Measurements from ENCODE around the gene HS3ST2. TPM values are rescaled to one million over a fixed set of nuclear protein-coding genes. Genes with fewer than 3 reads are reported as not detected.

HS3ST2 gene
- total RNA-seq, 2 donors from 2014 or later, result 0.77 to 2.8 TPM

DNA sequence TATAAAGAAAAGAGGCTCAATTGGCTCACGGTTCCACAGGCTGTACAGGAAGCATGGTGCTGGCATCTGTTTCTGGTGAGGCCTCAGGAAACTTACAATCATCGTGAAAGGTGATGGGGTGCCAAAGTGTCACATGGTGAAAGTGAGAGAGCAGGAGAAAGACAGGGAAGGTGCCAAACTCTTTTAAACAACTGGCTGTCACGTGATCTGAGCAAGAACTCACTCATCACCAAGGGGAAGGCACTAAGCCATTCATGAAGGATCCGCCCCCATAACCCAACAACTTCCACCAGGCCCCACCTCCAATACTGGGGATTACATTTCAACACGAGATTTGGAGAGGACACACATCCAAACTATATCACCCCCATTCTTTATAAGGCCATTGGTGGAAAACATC lies 28.4 kb upstream of the HS3ST2 start:
- H3K4me1 ChIP-seq (replicated peaks), result no peaks in the 10 kb centered on the region
- intact Hi-C loops (cut with DNase I), result no loop called here
- TF ChIP-seq POLR2AphosphoS5 (IDR thresholded peaks at IDR 0.05) (no peak), POLR2A (IDR thresholded peaks at IDR 0.05) (no peak)
- TF ChIP-seq, protein P1, sequence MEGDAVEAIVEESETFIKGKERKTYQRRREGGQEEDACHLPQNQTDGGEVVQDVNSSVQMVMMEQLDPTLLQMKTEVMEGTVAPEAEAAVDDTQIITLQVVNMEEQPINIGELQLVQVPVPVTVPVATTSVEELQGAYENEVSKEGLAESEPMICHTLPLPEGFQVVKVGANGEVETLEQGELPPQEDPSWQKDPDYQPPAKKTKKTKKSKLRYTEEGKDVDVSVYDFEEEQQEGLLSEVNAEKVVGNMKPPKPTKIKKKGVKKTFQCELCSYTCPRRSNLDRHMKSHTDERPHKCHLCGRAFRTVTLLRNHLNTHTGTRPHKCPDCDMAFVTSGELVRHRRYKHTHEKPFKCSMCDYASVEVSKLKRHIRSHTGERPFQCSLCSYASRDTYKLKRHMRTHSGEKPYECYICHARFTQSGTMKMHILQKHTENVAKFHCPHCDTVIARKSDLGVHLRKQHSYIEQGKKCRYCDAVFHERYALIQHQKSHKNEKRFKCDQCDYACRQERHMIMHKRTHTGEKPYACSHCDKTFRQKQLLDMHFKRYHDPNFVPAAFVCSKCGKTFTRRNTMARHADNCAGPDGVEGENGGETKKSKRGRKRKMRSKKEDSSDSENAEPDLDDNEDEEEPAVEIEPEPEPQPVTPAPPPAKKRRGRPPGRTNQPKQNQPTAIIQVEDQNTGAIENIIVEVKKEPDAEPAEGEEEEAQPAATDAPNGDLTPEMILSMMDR (IDR thresholded peaks at IDR 0.05), result no peak
- no peak overlapping the region for H3K4me3 ChIP-seq
- H3K36me3 ChIP-seq, result no peaks in the 10 kb centered on the region
- H3K9me3 ChIP-seq, result no peaks in the 10 kb centered on the region
- no peak overlapping the region for H3K27ac ChIP-seq
- no peaks in the 10 kb centered on the region for H3K27me3 ChIP-seq (replicated peaks; ENCODE audit: insufficient read depth)
- 88% methylated on average over 5 of the region's 5 CpGs for WGBS
- no peak for DNase-seq (ENCODE audit: low spot score)

DNA sequence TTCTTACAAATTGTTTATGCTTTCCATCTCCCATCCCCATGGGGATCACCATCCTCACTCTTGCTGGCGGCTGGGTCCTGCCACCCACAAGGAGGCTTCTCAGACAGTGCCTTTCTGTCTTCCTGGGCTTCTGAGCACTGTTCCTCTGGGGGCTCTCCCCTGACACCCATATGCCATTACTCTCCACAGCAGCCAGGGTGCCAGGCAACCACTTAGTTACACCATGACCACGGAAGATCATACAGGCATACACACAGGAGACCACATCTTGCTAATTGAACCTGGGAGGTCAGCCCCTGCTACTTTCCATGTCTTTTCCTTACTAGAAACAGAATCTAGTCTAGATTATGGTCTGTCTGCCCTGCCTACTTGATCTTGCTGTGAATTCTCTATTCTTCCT lies 27.7 kb upstream of the HS3ST2 start:
- Histone ChIP-seq H3K27me3 (replicated peaks; ENCODE audit: insufficient read depth) (no peaks in the 10 kb centered on the region), H3K4me1 (replicated peaks) (no peaks in the 10 kb centered on the region), H3K36me3 (no peaks in the 10 kb centered on the region), H3K27ac (no peak overlapping the region), H3K9me3 (no peaks in the 10 kb centered on the region), H3K4me3 (no peak overlapping the region)
- DNase-seq (ENCODE audit: low spot score), result no peak
- WGBS, result 93% methylated on average over 2 of the region's 2 CpGs
- TF ChIP-seq POLR2AphosphoS5 (IDR thresholded peaks at IDR 0.05) (no peak), POLR2A (IDR thresholded peaks at IDR 0.05) (no peak)
- TF ChIP-seq, protein P1 (IDR thresholded peaks at IDR 0.05), result no peak
- intact Hi-C loops (cut with DNase I), result no loop called here

DNA sequence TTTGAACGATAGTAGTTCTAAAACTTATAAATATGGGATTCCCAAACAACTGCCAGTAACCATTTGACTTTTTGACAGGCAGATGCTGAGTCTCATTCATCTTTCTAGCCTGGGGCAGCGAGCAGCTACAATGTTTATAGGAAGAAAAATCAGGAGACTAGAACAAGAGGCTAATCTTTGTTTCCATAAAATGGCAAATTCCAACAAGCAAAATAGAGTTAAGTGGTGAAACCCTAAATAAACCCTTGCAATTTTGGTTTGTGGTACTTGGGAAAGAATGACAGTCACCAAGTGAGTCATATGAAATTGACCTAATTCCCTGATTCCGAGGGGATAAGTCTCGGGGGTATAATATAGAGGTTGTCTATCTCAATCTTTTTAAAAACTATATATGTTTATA lies 27.3 kb upstream of the HS3ST2 start:
- WGBS, result 81% methylated on average over 4 of the region's 4 CpGs

DNA sequence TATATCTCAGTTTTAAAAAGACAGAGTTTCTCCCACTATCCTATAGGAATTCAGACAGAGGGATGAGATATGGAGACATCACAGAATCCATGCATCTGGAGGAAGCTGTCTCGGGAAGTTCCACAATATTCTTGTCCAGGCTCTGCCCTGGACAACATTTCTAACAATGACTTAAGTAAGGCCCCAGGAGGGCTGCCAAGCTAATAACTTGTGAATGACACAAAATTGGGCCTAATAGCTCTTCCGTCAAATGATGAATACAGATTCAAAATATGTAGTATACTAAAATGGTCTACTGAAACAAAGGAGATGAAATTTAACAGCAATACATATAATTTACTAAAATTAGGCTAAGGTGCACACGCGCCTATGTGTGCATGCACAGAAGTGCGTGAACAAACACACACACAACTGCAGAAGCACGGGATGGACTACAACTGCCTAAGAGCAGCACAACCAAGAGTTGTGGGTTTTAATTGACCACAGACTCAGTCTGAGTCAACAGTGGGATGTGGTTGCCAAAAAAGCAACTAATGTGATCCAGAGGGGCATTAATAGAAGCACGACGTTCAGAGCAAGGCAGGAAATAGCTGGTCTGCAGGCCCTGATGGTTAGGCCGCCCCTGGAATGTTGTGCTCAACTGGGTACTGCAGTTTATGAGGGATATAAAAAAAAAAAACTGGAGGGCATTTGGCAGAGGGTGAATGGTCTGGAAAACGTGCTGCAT lies 26.3 kb upstream of the HS3ST2 start:
- H3K27ac ChIP-seq, result no peak overlapping the region
- intact Hi-C loops (cut with DNase I), result no loop called here
- peak; percentile 29 for DNase-seq (ENCODE audit: low spot score)
- H3K4me1 ChIP-seq (replicated peaks), result no peaks in the 10 kb centered on the region
- no peak overlapping the region for H3K4me3 ChIP-seq
- no peaks in the 10 kb centered on the region for H3K9me3 ChIP-seq
- 35% methylated on average over 10 of the region's 10 CpGs for WGBS
- no peaks in the 10 kb centered on the region for H3K36me3 ChIP-seq
- H3K27me3 ChIP-seq (replicated peaks; ENCODE audit: insufficient read depth), result no peaks in the 10 kb centered on the region
- peak; percentile 52 for TF ChIP-seq POLR2AphosphoS5 (IDR thresholded peaks at IDR 0.05)
- no peak for TF ChIP-seq POLR2A (IDR thresholded peaks at IDR 0.05)
- TF ChIP-seq, protein P1 (IDR thresholded peaks at IDR 0.05), result no peak

More for the DNA sequence above, 27.3 kb upstream of the HS3ST2 start:
- no peak overlapping the region for H3K27ac ChIP-seq
- H3K4me3 ChIP-seq, result no peak overlapping the region
- no peak for DNase-seq (ENCODE audit: low spot score)
- intact Hi-C loops (cut with DNase I), result no loop called here
- TF ChIP-seq POLR2AphosphoS5 (IDR thresholded peaks at IDR 0.05) (no peak), POLR2A (IDR thresholded peaks at IDR 0.05) (no peak)
- TF ChIP-seq, protein P1 (IDR thresholded peaks at IDR 0.05), result no peak
- no peaks in the 10 kb centered on the region for H3K36me3 ChIP-seq
- H3K4me1 ChIP-seq (replicated peaks), result no peaks in the 10 kb centered on the region
- no peaks in the 10 kb centered on the region for H3K27me3 ChIP-seq (replicated peaks; ENCODE audit: insufficient read depth)
- no peaks in the 10 kb centered on the region for H3K9me3 ChIP-seq

DNA sequence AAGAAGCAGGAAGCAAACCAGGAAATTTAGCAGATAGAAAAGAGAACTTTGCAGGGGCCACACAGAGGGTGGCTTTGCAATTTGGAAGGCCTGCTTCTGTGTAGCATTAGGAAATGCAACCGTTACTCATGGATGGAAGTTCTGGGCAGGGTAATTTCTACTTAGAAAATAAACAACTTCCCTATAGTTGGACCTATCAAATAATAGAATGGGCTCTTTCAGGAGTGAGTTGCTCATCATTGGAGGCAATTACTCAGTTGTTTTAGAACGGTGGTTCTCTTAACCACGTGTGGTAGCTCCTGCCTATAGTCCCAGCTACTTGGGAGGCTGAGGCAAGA lies 25.8 kb upstream of the HS3ST2 start:
- H3K4me3 ChIP-seq, result no peak overlapping the region
- H3K36me3 ChIP-seq, result no peaks in the 10 kb centered on the region
- DNase-seq (ENCODE audit: low spot score), result no peak
- no peaks in the 10 kb centered on the region for H3K9me3 ChIP-seq
- intact Hi-C loops (cut with DNase I), result no loop called here
- no peaks in the 10 kb centered on the region for H3K4me1 ChIP-seq (replicated peaks)
- no peaks in the 10 kb centered on the region for H3K27me3 ChIP-seq (replicated peaks; ENCODE audit: insufficient read depth)
- TF ChIP-seq POLR2AphosphoS5 (IDR thresholded peaks at IDR 0.05) (no peak), POLR2A (IDR thresholded peaks at IDR 0.05) (no peak)
- TF ChIP-seq, protein P1 (IDR thresholded peaks at IDR 0.05), result no peak
- no peak overlapping the region for H3K27ac ChIP-seq
- 12% methylated on average over 3 of the region's 3 CpGs for WGBS
